GM18870 (cell line): Measurements from ENCODE around the gene EP400.
"Not testable (repeated sequence)": the region's sequence is repeated elsewhere in the genome, so short reads cannot be mapped to it uniquely, and the experiment has no call there.

Experiments
- ATAC-seq: cut with Tn5 transposase; IDR thresholded peaks from one replicate; pipeline ENCODE4 v1.9.1; 2021; ENCODE audit warnings: moderate library complexity; ENCODE audit not compliant: unreplicated experiment

Gene EP400

GRCh38 chr12:132036063-132036683 is 86.4 kb downstream of the EP400 start:
- no peak for ATAC-seq

- ATAC-seq = no peak
These were observed 91.3 kb downstream of the EP400 start for GRCh38 chr12:132040906-132041606.

- no peak for ATAC-seq
These were observed 93.5 kb downstream of the EP400 start for GRCh38 chr12:132043216-132043615.

GRCh38 chr12:132043770-132044467 is 94.2 kb downstream of the EP400 start:
- ATAC-seq = no peak

GRCh38 chr12:132044661-132045412 is 95.1 kb downstream of the EP400 start:
- no peak for ATAC-seq

GRCh38 chr12:132045751-132046150 is 96.0 kb downstream of the EP400 start:
- no peak for ATAC-seq

- no peak for ATAC-seq
These were observed 96.8 kb downstream of the EP400 start for GRCh38 chr12:132046561-132046960.

- ATAC-seq = not testable (repeated sequence)
These were observed 97.9 kb downstream of the EP400 start for GRCh38 chr12:132047630-132048029.

- no peak for ATAC-seq
These were observed 99.7 kb downstream of the EP400 start for GRCh38 chr12:132049442-132049841.

GRCh38 chr12:132049876-132050275 is 100.1 kb downstream of the EP400 start:
- ATAC-seq = no peak

- not testable (repeated sequence) for ATAC-seq
These were observed 102.0 kb downstream of the EP400 start for GRCh38 chr12:132051718-132052117.

GRCh38 chr12:132052196-132052932 is 102.6 kb downstream of the EP400 start:
- ATAC-seq = no peak

GRCh38 chr12:132053338-132054330 is 103.9 kb downstream of the EP400 start:
- no peak for ATAC-seq

- ATAC-seq = no peak
These were observed 105.2 kb downstream of the EP400 start for GRCh38 chr12:132054983-132055382.

- no peak for ATAC-seq
These were observed 105.9 kb downstream of the EP400 start for GRCh38 chr12:132055535-132056096.

GRCh38 chr12:132056320-132056719 is 106.6 kb downstream of the EP400 start:
- ATAC-seq = no peak

- ATAC-seq = no peak
These were observed 107.2 kb downstream of the EP400 start for GRCh38 chr12:132056951-132057350.

GRCh38 chr12:132057691-132058090 is 107.9 kb downstream of the EP400 start:
- ATAC-seq = no peak

GRCh38 chr12:132061197-132061596 is 111.5 kb downstream of the EP400 start:
- ATAC-seq = no peak
